Lower leg skin (tissue), 4 donors: ENCODE measurements around the gene PERM1. TPM values are rescaled to one million over a fixed set of nuclear protein-coding genes. Genes with fewer than 3 reads are reported as not detected.

Experiments
- DNase-seq, 2 donors: peaks; one replicate each; pipeline ENCODE4 v3.0.0-alpha.2; 2019; ENCODE audit warnings: low spot score in 2 of 2
- H3K4me3 ChIP-seq: fragments of 200-600 bp; sonication (generic); 2 replicates; pipeline ENCODE4 v1.5.1; 2017; ENCODE audit warnings: mild to moderate bottlenecking, low read depth; ENCODE audit not compliant: poor library complexity, severe bottlenecking
- CTCF ChIP-seq, 3 donors: fragments of 450-650 bp; IDR thresholded peaks; one replicate each; pipeline ENCODE4 v1.5.1; 2016; ENCODE audit warnings: antibody characterized with exemption in 3 of 3, mild to moderate bottlenecking in 3 of 3, moderate library complexity in 2 of 3
- POLR2A ChIP-seq, 2 donors: fragments of 450-650 bp; IDR thresholded peaks; one replicate each; pipeline ENCODE4 v1.6.1; 2016 to 2017; ENCODE audit warnings: antibody characterized with exemption in 2 of 2, mild to moderate bottlenecking in 1 of 2, moderate library complexity in 1 of 2
- WGBS, 2 donors: methylation state at CpG; one replicate each; pipeline ENCODE4 v1.1.5; 2018; 5-methylcytosine and 5-hydroxymethylcytosine counted together
- intact Hi-C: fragments of 100-400 bp; cut with DNase I; formaldehyde crosslinking; loops from one replicate; pipeline ENCODE4 v1.15.0; 2023; ENCODE audit warnings: low total_unique reads
- total RNA-seq, 4 donors: library from RNA; depleted of rRNA; stranded (reverse); fragments of >200 nt; gene quantifications; one replicate each; pipeline ENCODE4 v1.1.0, GENCODE V29; 2016

PERM1 gene
- total RNA-seq, 4 donors from 2014 or later = 0.17 to 0.46 (median 0.29) TPM; not detected in 1

GRCh38 chr1:1024771-1025699, 43.1 kb upstream of the PERM1 start:
- intact Hi-C loops = no loop called here
- TF ChIP-seq POLR2A (IDR thresholded peaks at IDR 0.05) = no peak
- TF ChIP-seq CTCF (IDR thresholded peaks at IDR 0.05) = no peak
- H3K4me3 ChIP-seq = no peak overlapping the region
- 39 to 53% methylated on average over 3 to 14 of the region's 31 CpGs for WGBS, 2 donors
- no peak for DNase-seq

GRCh38 chr1:1024149-1024770, 42.4 kb upstream of the PERM1 start:
- intact Hi-C loops = no loop called here
- TF ChIP-seq CTCF (IDR thresholded peaks at IDR 0.05) (no peak), POLR2A (IDR thresholded peaks at IDR 0.05) (no peak)
- no peak overlapping the region for H3K4me3 ChIP-seq
- DNase-seq = no peak
- 66 to 70% methylated on average over 9 of the region's 9 CpGs for WGBS, 2 donors

DNA sequence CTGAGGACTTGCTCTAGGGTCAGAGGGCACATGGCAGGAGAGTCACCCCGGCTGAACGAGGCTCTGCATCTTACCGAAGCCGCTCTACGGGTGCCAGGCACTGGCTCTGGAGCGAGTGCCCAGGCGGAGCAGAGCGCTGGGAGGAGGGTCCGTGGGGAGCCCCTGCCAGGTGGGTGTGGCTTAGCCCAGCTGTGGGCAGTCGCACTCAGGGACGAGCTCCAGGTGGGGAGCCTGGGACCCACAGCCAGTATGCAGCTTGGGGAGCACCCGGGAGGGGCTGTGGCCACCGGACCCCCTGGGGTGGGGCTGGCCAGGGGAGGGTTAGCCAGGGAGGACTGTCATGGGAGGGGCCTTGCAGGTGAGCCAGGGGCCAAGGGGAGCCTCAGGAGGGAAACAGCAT, 41.8 kb upstream of the PERM1 start:
- 42 to 51% methylated on average over 2 to 13 of the region's 13 CpGs for WGBS, 2 donors
- DNase-seq = no peak
- intact Hi-C loops = no loop called here

DNA sequence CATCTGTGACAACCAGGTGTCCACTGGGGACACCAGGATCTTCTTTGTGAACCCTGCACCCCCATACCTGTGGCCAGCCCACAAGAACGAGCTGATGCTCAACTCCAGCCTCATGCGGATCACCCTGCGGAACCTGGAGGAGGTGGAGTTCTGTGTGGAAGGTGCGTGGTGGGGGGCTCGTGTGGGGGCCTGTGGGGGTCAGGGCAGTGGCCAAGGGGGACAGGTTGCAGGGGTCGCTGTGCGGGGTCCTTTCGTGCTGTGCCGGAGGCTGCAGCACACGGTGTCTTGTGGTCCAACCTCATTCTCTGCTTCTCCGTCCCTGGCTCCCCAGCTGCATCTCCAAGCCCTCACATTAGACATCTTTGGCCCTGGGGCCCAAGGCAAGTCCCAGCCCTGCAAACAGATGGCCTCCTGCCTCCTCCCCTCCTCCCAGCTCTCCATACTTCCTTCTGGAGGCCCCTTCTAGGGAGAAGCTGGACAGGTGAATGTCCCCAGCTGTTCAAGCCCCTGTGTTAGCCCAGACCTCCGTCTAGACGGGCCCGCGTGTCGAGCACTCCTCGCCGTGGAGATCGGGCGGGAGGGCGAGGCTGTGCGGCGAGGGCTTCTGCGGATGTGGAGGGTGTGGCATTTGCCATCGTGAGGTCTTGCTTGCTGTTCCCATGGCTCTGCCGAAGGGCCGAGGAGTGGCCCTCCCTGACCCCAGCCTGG, 40.6 kb upstream of the PERM1 start:
- WGBS, 2 donors = 71 to 76% methylated on average over 27 of the region's 27 CpGs
- TF ChIP-seq CTCF (IDR thresholded peaks at IDR 0.05) (no peak), POLR2A (IDR thresholded peaks at IDR 0.05) (no peak)
- intact Hi-C loops = no loop called here
- no peak overlapping the region for H3K4me3 ChIP-seq
- DNase-seq = no peak

More for the DNA sequence above, 41.8 kb upstream of the PERM1 start:
- no peak overlapping the region for H3K4me3 ChIP-seq
- no peak for TF ChIP-seq CTCF (IDR thresholded peaks at IDR 0.05)
- no peak for TF ChIP-seq POLR2A (IDR thresholded peaks at IDR 0.05)

GRCh38 chr1:1021920-1022259, 40.0 kb upstream of the PERM1 start:
- 78 to 83% methylated on average over 10 of the region's 10 CpGs for WGBS, 2 donors
- intact Hi-C loops = no loop called here
- DNase-seq = no peak
- no peak overlapping the region for H3K4me3 ChIP-seq
- TF ChIP-seq CTCF (IDR thresholded peaks at IDR 0.05) (no peak), POLR2A (IDR thresholded peaks at IDR 0.05) (no peak)
